ENCODE results near the gene LRRC37A3.
"Not testable (repeated sequence)": the region's sequence is repeated elsewhere in the genome, so short reads cannot be mapped to it uniquely, and the experiment has no call there.

DNA sequence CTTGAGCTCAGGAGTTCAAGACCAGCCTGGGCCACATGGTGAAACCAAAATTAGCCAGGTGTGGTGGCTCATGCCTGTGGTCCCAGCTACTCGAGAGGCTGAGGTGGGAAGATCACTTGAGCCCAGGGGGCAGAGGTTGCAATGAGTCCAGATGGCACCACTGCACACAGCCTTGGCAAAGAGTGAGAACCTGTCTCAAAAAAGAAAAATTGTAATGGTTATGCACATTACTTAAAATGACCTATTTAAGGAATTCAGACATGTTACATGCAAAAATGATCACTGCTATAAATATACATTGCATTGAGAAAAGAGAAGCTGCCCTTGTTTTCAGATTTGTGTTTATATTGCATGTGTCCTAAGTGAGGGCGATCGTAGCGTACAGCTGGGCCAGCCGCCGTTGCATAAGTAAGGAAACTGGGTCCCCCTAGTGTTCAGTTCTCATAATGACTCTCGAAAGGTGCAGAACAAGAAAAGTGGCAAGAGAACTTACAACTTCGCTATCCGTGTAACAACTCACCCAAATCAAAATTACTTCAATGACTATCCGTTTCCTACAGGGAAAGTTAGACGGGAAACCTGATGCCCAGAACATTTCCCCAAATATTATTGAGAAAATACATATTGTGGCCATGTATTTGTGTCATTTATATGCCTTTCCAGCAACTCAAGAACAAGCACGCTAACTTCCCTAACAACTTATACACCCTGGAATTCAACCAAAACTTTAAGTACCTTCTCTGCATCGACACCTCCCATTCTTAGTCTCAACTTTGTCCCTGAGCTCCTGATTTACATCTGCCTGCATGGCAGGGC, 42.5 kb upstream of the LRRC37A3 start:
- TF ChIP-seq, protein P1, sequence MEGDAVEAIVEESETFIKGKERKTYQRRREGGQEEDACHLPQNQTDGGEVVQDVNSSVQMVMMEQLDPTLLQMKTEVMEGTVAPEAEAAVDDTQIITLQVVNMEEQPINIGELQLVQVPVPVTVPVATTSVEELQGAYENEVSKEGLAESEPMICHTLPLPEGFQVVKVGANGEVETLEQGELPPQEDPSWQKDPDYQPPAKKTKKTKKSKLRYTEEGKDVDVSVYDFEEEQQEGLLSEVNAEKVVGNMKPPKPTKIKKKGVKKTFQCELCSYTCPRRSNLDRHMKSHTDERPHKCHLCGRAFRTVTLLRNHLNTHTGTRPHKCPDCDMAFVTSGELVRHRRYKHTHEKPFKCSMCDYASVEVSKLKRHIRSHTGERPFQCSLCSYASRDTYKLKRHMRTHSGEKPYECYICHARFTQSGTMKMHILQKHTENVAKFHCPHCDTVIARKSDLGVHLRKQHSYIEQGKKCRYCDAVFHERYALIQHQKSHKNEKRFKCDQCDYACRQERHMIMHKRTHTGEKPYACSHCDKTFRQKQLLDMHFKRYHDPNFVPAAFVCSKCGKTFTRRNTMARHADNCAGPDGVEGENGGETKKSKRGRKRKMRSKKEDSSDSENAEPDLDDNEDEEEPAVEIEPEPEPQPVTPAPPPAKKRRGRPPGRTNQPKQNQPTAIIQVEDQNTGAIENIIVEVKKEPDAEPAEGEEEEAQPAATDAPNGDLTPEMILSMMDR (IDR thresholded peaks at IDR 0.05): peak; percentile 68 to 82 (median 72)
- not testable (repeated sequence) for TF ChIP-seq POLR2A (IDR thresholded peaks at IDR 0.05)

Data from testis (tissue), 2 donors.